HEK293 (cell line): ENCODE data around the gene ATP5PB.

Source experiments
- BCL11A ChIP-seq: fragments of 450-650 bp; formaldehyde crosslinking; IDR thresholded peaks from 2 replicates; pipeline ENCODE4 v1.5.1; 2016; ENCODE audit warnings: low read depth, missing biosample characterization, missing genetic modification characterization
- BCL11B ChIP-seq: fragments of 450-650 bp; formaldehyde crosslinking; IDR thresholded peaks from 2 replicates; pipeline ENCODE4 v1.5.1; 2016; ENCODE audit warnings: low read depth, missing biosample characterization, missing genetic modification characterization
- CTCF ChIP-seq: fragments of 450-650 bp; formaldehyde crosslinking; IDR thresholded peaks from 2 replicates; pipeline ENCODE4 v1.5.1; 2016; ENCODE audit warnings: missing biosample characterization, missing genetic modification characterization
- KLF17 ChIP-seq: fragments of 450-650 bp; formaldehyde crosslinking; IDR thresholded peaks from 2 replicates; pipeline ENCODE4 v1.5.1; 2016; ENCODE audit warnings: missing biosample characterization, missing genetic modification characterization
- REST ChIP-seq: fragments of 450-650 bp; formaldehyde crosslinking; IDR thresholded peaks from 2 replicates; pipeline ENCODE4 v1.5.1; 2016; ENCODE audit warnings: missing biosample characterization, missing genetic modification characterization
- ZBTB44 ChIP-seq: fragments of 450-650 bp; IDR thresholded peaks from 2 replicates; pipeline ENCODE4 v1.5.1; 2018; ENCODE audit warnings: missing biosample characterization, mild to moderate bottlenecking, missing genetic modification characterization
- ZBTB48 ChIP-seq: fragments of 450-650 bp; formaldehyde crosslinking; IDR thresholded peaks from 2 replicates; pipeline ENCODE4 v1.5.1; 2016; ENCODE audit warnings: missing biosample characterization, missing genetic modification characterization
- ZNF175 ChIP-seq: fragments of 450-650 bp; formaldehyde crosslinking; IDR thresholded peaks from 2 replicates; pipeline ENCODE4 v1.5.1; 2016; ENCODE audit warnings: missing biosample characterization, missing genetic modification characterization
- ZNF521 ChIP-seq: fragments of 450-650 bp; formaldehyde crosslinking; IDR thresholded peaks from 2 replicates; pipeline ENCODE4 v1.5.1; 2017; ENCODE audit warnings: missing biosample characterization, mild to moderate bottlenecking, missing genetic modification characterization
- ZNF670 ChIP-seq: fragments of 450-650 bp; formaldehyde crosslinking; IDR thresholded peaks from 2 replicates; pipeline ENCODE4 v1.5.1; 2016; ENCODE audit warnings: missing biosample characterization, missing genetic modification characterization, low read depth
- ZSCAN5A ChIP-seq: fragments of 450-650 bp; formaldehyde crosslinking; IDR thresholded peaks from 2 replicates; pipeline ENCODE4 v1.5.1; 2016; ENCODE audit warnings: missing biosample characterization, missing genetic modification characterization

- TF ChIP-seq KLF17 (tag by site-specific recombination) (no peak), CTCF (tag by site-specific recombination) (no peak), ZBTB44 (tag by site-specific recombination) (no peak), BCL11A (tag by site-specific recombination) (no peak), ZSCAN5A (no peak), ZNF521 (tag by site-specific recombination) (no peak), ZNF670 (tag by site-specific recombination) (no peak), ZNF175 (tag by site-specific recombination) (no peak), REST (no peak), BCL11B (tag by site-specific recombination) (no peak), ZBTB48 (tag by site-specific recombination) (no peak)
These were observed 44.7 kb upstream of the ATP5PB start for GRCh38 chr1:111404588-111404987.
